Spinal cord (tissue), 10 donors: ENCODE results near the gene AGPAT4. TPM values are rescaled to one million over a fixed set of nuclear protein-coding genes. Genes with fewer than 3 reads are reported as not detected.
A peak's percentile ranks its signal among the peaks of the same experiment; 100 is the strongest.

ENCODE experiments used
- DNase-seq, 6 donors: peaks; one replicate each; pipeline versions ENCODE4 v3.0.0 to v3.0.0-alpha.2; 2013 to 2015; ENCODE audit warnings: low spot score in 6 of 6, low read depth in 4 of 6
- H3K27ac ChIP-seq: one replicate; pipeline ENCODE4 v1.5.1; 2013; ENCODE audit warnings: low read depth, low read length, control low read depth
- H3K27me3 ChIP-seq: one replicate; pipeline ENCODE4 v1.6.1; 2013; ENCODE audit warnings: low read length; ENCODE audit not compliant: control insufficient read depth, insufficient read depth
- H3K36me3 ChIP-seq: one replicate; pipeline ENCODE4 v1.6.1; 2013; ENCODE audit warnings: low read length; ENCODE audit not compliant: control insufficient read depth, insufficient read depth
- H3K4me1 ChIP-seq: one replicate; pipeline ENCODE4 v1.6.1; 2013; ENCODE audit warnings: low read length; ENCODE audit not compliant: control insufficient read depth, insufficient read depth
- H3K4me3 ChIP-seq: one replicate; pipeline ENCODE4 v1.5.1; 2013; ENCODE audit warnings: low read depth, low read length, control low read depth
- H3K9me3 ChIP-seq: one replicate; pipeline ENCODE4 v1.6.1; 2013; ENCODE audit warnings: low read length; ENCODE audit not compliant: control insufficient read depth, insufficient read depth
- WGBS: methylation state at CpG from one replicate; pipeline ENCODE4 v1.1.5; 2013; ENCODE audit warnings: missing lambda C conversion rate; ENCODE audit not compliant: insufficient coverage; 5-methylcytosine and 5-hydroxymethylcytosine counted together
- polyA plus RNA-seq, 2 donors: library from polyadenylated mRNA; unstranded; fragments of 120-200 nt; gene quantifications; one replicate each; pipeline ENCODE4 v1.2.1, GENCODE V29; 2013; ENCODE audit not compliant: insufficient read length in 2 of 2
- total RNA-seq, 2 donors: library from RNA; depleted of rRNA in 1 of 2; stranded (reverse); fragments of 120-200 nt in 1 of 2; fragments of >200 nt in 1 of 2; gene quantifications; one replicate each; pipeline versions ENCODE4 v1.2.3 to v1.2.4, GENCODE V29; 2013 to 2014
- donor health status: healthy.

AGPAT4 gene
- total and polyA plus RNA-seq, 4 donors: 25.6 to 51.1 (median 40.0) TPM

GRCh38 chr6:161261325-161261724 lies 12.5 kb downstream of the AGPAT4 start:
- no peak for DNase-seq
- WGBS: no CpG with 5 or more reads among the region's 8 CpGs
- H3K36me3 ChIP-seq: peaks cover 18% of the 10 kb centered on the region
- H3K27me3 ChIP-seq: no peaks in the 10 kb centered on the region
- H3K4me1 ChIP-seq: peaks cover 11% of the 10 kb centered on the region
- no peaks in the 10 kb centered on the region for H3K9me3 ChIP-seq
- H3K4me3 ChIP-seq: no peak overlapping the region
- no peak overlapping the region for H3K27ac ChIP-seq

- no peak overlapping the region for H3K27ac ChIP-seq
Observed at GRCh38 chr6:161259302-161259701, 14.6 kb downstream of the AGPAT4 start.

GRCh38 chr6:161257793-161258457 lies 15.9 kb downstream of the AGPAT4 start:
- H3K27ac ChIP-seq: no peak overlapping the region
- no peak for DNase-seq
- H3K36me3 ChIP-seq: peaks cover 12% of the 10 kb centered on the region
- no peaks in the 10 kb centered on the region for H3K9me3 ChIP-seq
- H3K4me1 ChIP-seq: peaks cover 17% of the 10 kb centered on the region
- H3K4me3 ChIP-seq: no peak overlapping the region
- no peaks in the 10 kb centered on the region for H3K27me3 ChIP-seq
- 51% methylated on average over 6 of the region's 8 CpGs for WGBS

More at GRCh38 chr6:161259302-161259701, 14.6 kb downstream of the AGPAT4 start:
- 100% methylated on average over 1 of the region's 8 CpGs for WGBS
- H3K4me1 ChIP-seq: peaks cover 17% of the 10 kb centered on the region
- DNase-seq: no peak
- H3K4me3 ChIP-seq: no peak overlapping the region
- no peaks in the 10 kb centered on the region for H3K9me3 ChIP-seq
- no peaks in the 10 kb centered on the region for H3K27me3 ChIP-seq
- H3K36me3 ChIP-seq: peaks cover 15% of the 10 kb centered on the region

- peaks cover 14% of the 10 kb centered on the region for H3K4me1 ChIP-seq
- H3K27me3 ChIP-seq: no peaks in the 10 kb centered on the region
- H3K4me3 ChIP-seq: no peak overlapping the region
- DNase-seq: peak in 2 of 6 donors; percentile 56 to 83
- H3K36me3 ChIP-seq: peaks cover 8% of the 10 kb centered on the region
- WGBS: 31% methylated on average over 11 of the region's 13 CpGs
- no peaks in the 10 kb centered on the region for H3K9me3 ChIP-seq
- H3K27ac ChIP-seq: no peak overlapping the region
Observed at GRCh38 chr6:161256407-161256806, 17.5 kb downstream of the AGPAT4 start.

GRCh38 chr6:161255518-161255917 lies 18.3 kb downstream of the AGPAT4 start:
- Histone ChIP-seq H3K36me3 (peaks cover 8% of the 10 kb centered on the region), H3K4me3 (no peak overlapping the region), H3K9me3 (no peaks in the 10 kb centered on the region), H3K27me3 (no peaks in the 10 kb centered on the region), H3K4me1 (peaks cover 14% of the 10 kb centered on the region), H3K27ac (no peak overlapping the region)
- DNase-seq: no peak
- WGBS: 81% methylated on average over 3 of the region's 6 CpGs

GRCh38 chr6:161254464-161255253 lies 19.2 kb downstream of the AGPAT4 start:
- 44% methylated on average over 9 of the region's 17 CpGs for WGBS
- Histone ChIP-seq H3K4me3 (no peak overlapping the region), H3K9me3 (no peaks in the 10 kb centered on the region), H3K4me1 (peaks cover 14% of the 10 kb centered on the region), H3K27ac (no peak overlapping the region), H3K27me3 (no peaks in the 10 kb centered on the region), H3K36me3 (peaks cover 5% of the 10 kb centered on the region)
- peak in 1 of 6 donors; percentile 56 for DNase-seq

GRCh38 chr6:161254126-161254463 lies 19.8 kb downstream of the AGPAT4 start:
- no peak for DNase-seq
- Histone ChIP-seq H3K9me3 (no peaks in the 10 kb centered on the region), H3K4me1 (peaks cover 14% of the 10 kb centered on the region), H3K4me3 (no peak overlapping the region), H3K36me3 (no peaks in the 10 kb centered on the region), H3K27ac (no peak overlapping the region), H3K27me3 (no peaks in the 10 kb centered on the region)

GRCh38 chr6:161251345-161251744 lies 22.5 kb downstream of the AGPAT4 start:
- Histone ChIP-seq H3K36me3 (no peaks in the 10 kb centered on the region), H3K27ac (no peak overlapping the region), H3K27me3 (no peaks in the 10 kb centered on the region), H3K9me3 (no peaks in the 10 kb centered on the region), H3K4me3 (no peak overlapping the region), H3K4me1 (peaks cover 6% of the 10 kb centered on the region)
- WGBS: 60% methylated on average over 4 of the region's 8 CpGs
- DNase-seq: no peak

- no peak overlapping the region for H3K4me3 ChIP-seq
- H3K36me3 ChIP-seq: peaks cover 4% of the 10 kb centered on the region
- WGBS: 100% methylated on average over 1 of the region's 1 CpG
- no peaks in the 10 kb centered on the region for H3K9me3 ChIP-seq
- DNase-seq: no peak
- H3K4me1 ChIP-seq: no peaks in the 10 kb centered on the region
- no peaks in the 10 kb centered on the region for H3K27me3 ChIP-seq
- H3K27ac ChIP-seq: no peak overlapping the region
Observed at GRCh38 chr6:161249327-161249726, 24.5 kb downstream of the AGPAT4 start.

- no peak overlapping the region for H3K27ac ChIP-seq
- H3K36me3 ChIP-seq: peaks cover 4% of the 10 kb centered on the region
- H3K4me1 ChIP-seq: peaks cover 12% of the 10 kb centered on the region
- no peaks in the 10 kb centered on the region for H3K27me3 ChIP-seq
- no CpG with 5 or more reads among the region's 2 CpGs for WGBS
- no peaks in the 10 kb centered on the region for H3K9me3 ChIP-seq
- no peak for DNase-seq
- no peak overlapping the region for H3K4me3 ChIP-seq
Observed at GRCh38 chr6:161246725-161247124, 27.1 kb downstream of the AGPAT4 start.
